HepG2 (cell line): ENCODE data around the gene PRRT2. TPM values are rescaled to one million over a fixed set of nuclear protein-coding genes. Genes with fewer than 3 reads are reported as not detected.
A peak's percentile ranks its signal among the peaks of the same experiment; 100 is the strongest.

Source experiments
- AFF4 ChIP-seq: sonication (generic); formaldehyde crosslinking; IDR thresholded peaks from 2 replicates; pipeline ENCODE4 v1.4.0; 2020; ENCODE audit warnings: missing genetic modification reagents
- BATF2 ChIP-seq: sonication (generic); formaldehyde crosslinking; IDR thresholded peaks from 2 replicates; pipeline ENCODE4 v1.8.0; 2022; ENCODE audit warnings: mild to moderate bottlenecking, missing genetic modification reagents, moderate library complexity
- CC2D1A ChIP-seq: sonication (generic); formaldehyde crosslinking; IDR thresholded peaks from 2 replicates; pipeline ENCODE4 v1.8.1; 2023; ENCODE audit warnings: mild to moderate bottlenecking, missing genetic modification reagents
- DMAP1 ChIP-seq: IDR thresholded peaks from 2 replicates; pipeline ENCODE4 v1.6.1; 2016
- GATA4 ChIP-seq: sonication (generic); IDR thresholded peaks from 2 replicates; pipeline ENCODE4 v1.6.1; 2016; ENCODE audit warnings: antibody characterized with exemption, low read depth, borderline replicate concordance
- GMEB2 ChIP-seq: IDR thresholded peaks from 2 replicates; pipeline ENCODE4 v1.6.1; 2016; ENCODE audit warnings: missing biosample characterization, missing genetic modification reagents, low read depth
- HNRNPLL ChIP-seq: fragments of 200-400 bp; formaldehyde crosslinking; IDR thresholded peaks from 2 replicates; pipeline ENCODE4 v1.6.1; 2017; ENCODE audit warnings: mild to moderate bottlenecking, low read depth, low read length; ENCODE audit not compliant: poor library complexity, severe bottlenecking
- HOXA5 ChIP-seq: sonication (generic); formaldehyde crosslinking; IDR thresholded peaks from 2 replicates; pipeline ENCODE4 v1.4.0; 2020; ENCODE audit warnings: missing genetic modification reagents
- KMT2B ChIP-seq: IDR thresholded peaks from 2 replicates; pipeline ENCODE4 v1.6.1; 2016; ENCODE audit warnings: missing genetic modification reagents, missing compliant biosample characterization
- MIER2 ChIP-seq: IDR thresholded peaks from 2 replicates; pipeline ENCODE4 v1.6.1; 2016; ENCODE audit warnings: missing biosample characterization, missing genetic modification reagents
- MTERF4 ChIP-seq: sonication (generic); formaldehyde crosslinking; IDR thresholded peaks from 2 replicates; pipeline ENCODE4 v1.8.0; 2023; ENCODE audit warnings: mild to moderate bottlenecking, missing genetic modification reagents
- NFE2L1 ChIP-seq: sonication (generic); formaldehyde crosslinking; IDR thresholded peaks from 2 replicates; pipeline ENCODE4 v1.4.0; 2020; ENCODE audit warnings: missing genetic modification reagents, mild to moderate bottlenecking, borderline replicate concordance
- PAWR ChIP-seq: sonication (generic); formaldehyde crosslinking; IDR thresholded peaks from 2 replicates; pipeline ENCODE4 v1.4.0; 2020; ENCODE audit warnings: missing genetic modification reagents, mild to moderate bottlenecking, borderline replicate concordance
- POGZ ChIP-seq: sonication (generic); formaldehyde crosslinking; IDR thresholded peaks from 2 replicates; pipeline ENCODE4 v1.4.0; 2020; ENCODE audit warnings: mild to moderate bottlenecking, missing genetic modification reagents
- SP2 ChIP-seq: sonication (generic); formaldehyde crosslinking; IDR thresholded peaks from 2 replicates; pipeline ENCODE4 v1.5.1; 2020; ENCODE audit warnings: mild to moderate bottlenecking, missing genetic modification reagents
- SPEN ChIP-seq: sonication (generic); formaldehyde crosslinking; IDR thresholded peaks from 2 replicates; pipeline ENCODE4 v1.5.1; 2020; ENCODE audit warnings: low read depth, mild to moderate bottlenecking, missing genetic modification reagents
- SUZ12 ChIP-seq: fragments of 150-350 bp; IDR thresholded peaks from 2 replicates; pipeline ENCODE4 v1.6.1; 2014; ENCODE audit warnings: low read depth, low read length
- TEAD3 ChIP-seq: optimal IDR thresholded peaks from 2 replicates; pipeline ENCODE3; 2016; ENCODE audit warnings: borderline replicate concordance
- ZBTB20 ChIP-seq: sonication (generic); formaldehyde crosslinking; IDR thresholded peaks from 2 replicates; pipeline ENCODE4 v1.8.1; 2023; ENCODE audit warnings: missing genetic modification reagents, low read depth, mild to moderate bottlenecking, borderline replicate concordance
- ZNF225 ChIP-seq: sonication (generic); formaldehyde crosslinking; IDR thresholded peaks from 2 replicates; pipeline ENCODE4 v1.4.0; 2020; ENCODE audit warnings: mild to moderate bottlenecking, missing genetic modification reagents
- ZNF317 ChIP-seq: sonication (generic); formaldehyde crosslinking; IDR thresholded peaks from 2 replicates; pipeline ENCODE4 v1.5.0; 2020; ENCODE audit warnings: mild to moderate bottlenecking, missing genetic modification reagents
- ZNF329 ChIP-seq: sonication (generic); formaldehyde crosslinking; IDR thresholded peaks from 2 replicates; pipeline ENCODE4 v1.9.0; 2021; ENCODE audit warnings: low read depth, mild to moderate bottlenecking, missing genetic modification reagents
- ZNF616 ChIP-seq: sonication (generic); formaldehyde crosslinking; IDR thresholded peaks from 2 replicates; pipeline ENCODE4 v1.5.0; 2020; ENCODE audit warnings: low read depth, mild to moderate bottlenecking, missing genetic modification reagents
- ZNF766 ChIP-seq: sonication (generic); formaldehyde crosslinking; IDR thresholded peaks from 2 replicates; pipeline ENCODE4 v1.5.0; 2020; ENCODE audit warnings: missing genetic modification reagents, borderline replicate concordance
- polyA plus RNA-seq, 8 experiments: library from polyadenylated mRNA; depleted of rRNA in 3 of 8; stranded (reverse) in 7 of 8; unstranded in 1 of 8; fragments of >200 nt; fragmentation: Illumina TruSeq in 4 of 8; extraction: Trizol in 4 of 8; gene quantifications; 2 replicates each; pipeline versions ENCODE4 v1.2.1 to v1.2.3, GENCODE V29; 2011 to 2016; ENCODE audit warnings: low read depth in 4 of 8, missing spikeins in 1 of 8, mixed read lengths in 1 of 8; ENCODE audit not compliant: insufficient read depth in 1 of 8
- total RNA-seq, 5 experiments: library from RNA; depleted of rRNA; stranded (reverse); fragments of >200 nt; fragmentation: Illumina TruSeq; extraction: Trizol; gene quantifications; 2 replicates each; pipeline ENCODE4 v1.2.3, GENCODE V29; 2016; ENCODE audit warnings: low read depth in 1 of 5

PRRT2 gene
- total and polyA plus RNA-seq, 2 of the 13 experiments (the other 11 are each of a cell fraction or from before 2014, with no cell fraction given): 0.51 to 1.1 TPM

GRCh38 chr16:29807426-29808218 is 4.4 kb upstream of the PRRT2 start (continued):
- TF ChIP-seq BATF2 (CRISPR knock-in tag) (peak; percentile 99), ZNF616 (CRISPR knock-in tag) (peak; percentile 99), TEAD3 (CRISPR knock-in tag) (peak; percentile 78), MTERF4 (peak; percentile 99), KMT2B (peak; percentile 81; the same call in 1 of the 2 replicates), ZNF317 (CRISPR knock-in tag) (peak; percentile 88), NFE2L1 (CRISPR knock-in tag) (peak; percentile 96; the same call in 1 of the 2 replicates), ZNF329 (peak; percentile 94), POGZ (CRISPR knock-in tag) (peak; percentile 75), SPEN (CRISPR knock-in tag) (peak; percentile 96), GATA4 (no peak), MIER2 (no peak), GMEB2 (CRISPR knock-in tag) (no peak), HOXA5 (CRISPR knock-in tag) (peak; percentile 92), PAWR (CRISPR knock-in tag) (peak; percentile 89; the same call in 1 of the 2 replicates), SUZ12 (no peak), ZNF766 (peak; percentile 98), CC2D1A (CRISPR knock-in tag) (peak; percentile 92), AFF4 (CRISPR knock-in tag) (peak; percentile 92; the same call in 1 of the 2 replicates), ZBTB20 (CRISPR knock-in tag) (peak; percentile 99), DMAP1 (CRISPR knock-in tag) (peak; percentile 94), ZNF225 (peak; percentile 99), HNRNPLL (peak; percentile 99), SP2 (CRISPR knock-in tag) (no peak; the same call in 1 of the 2 replicates)
